Activated CD8-positive, alpha-beta memory T cell treated with anti-CD3 and anti-CD28 coated beads, Interleukin-2, amount 50 U/mL, for 24 hours (primary cell): ENCODE measurements around the gene NTSR1.

ENCODE experiments used
- DNase-seq: peaks from one replicate; pipeline ENCODE4 v3.0.0-alpha.2; 2020; ENCODE audit errors: extremely low read depth

The NTSR1 gene

GRCh38 chr20:62707921-62708521, 615 bp upstream of the NTSR1 start:
- no peak for DNase-seq

- DNase-seq, result no peak
Observed at GRCh38 chr20:62709537-62709905, 885 bp downstream of the NTSR1 start.

- DNase-seq, result no peak
Observed at GRCh38 chr20:62710221-62710885, 1.7 kb downstream of the NTSR1 start.

- no peak for DNase-seq
Observed at GRCh38 chr20:62710886-62711702, 2.5 kb downstream of the NTSR1 start.

GRCh38 chr20:62711703-62712101, 3.1 kb downstream of the NTSR1 start:
- DNase-seq, result no peak

GRCh38 chr20:62712606-62713005, 4.0 kb downstream of the NTSR1 start:
- DNase-seq, result no peak

- no peak for DNase-seq
Observed at GRCh38 chr20:62714006-62714405, 5.4 kb downstream of the NTSR1 start.

- no peak for DNase-seq
Observed at GRCh38 chr20:62714799-62715198, 6.2 kb downstream of the NTSR1 start.

GRCh38 chr20:62715201-62715600, 6.6 kb downstream of the NTSR1 start:
- no peak for DNase-seq

GRCh38 chr20:62716198-62716940, 7.7 kb downstream of the NTSR1 start:
- DNase-seq, result no peak

GRCh38 chr20:62716941-62717310, 8.3 kb downstream of the NTSR1 start:
- DNase-seq, result no peak

- DNase-seq, result no peak
Observed at GRCh38 chr20:62717933-62718332, 9.3 kb downstream of the NTSR1 start.

- no peak for DNase-seq
Observed at GRCh38 chr20:62718546-62718945, 9.9 kb downstream of the NTSR1 start.

- DNase-seq, result no peak
Observed at GRCh38 chr20:62719250-62719935, 10.8 kb downstream of the NTSR1 start.

GRCh38 chr20:62721511-62722370, 13.1 kb downstream of the NTSR1 start:
- DNase-seq, result no peak

- DNase-seq, result no peak
Observed at GRCh38 chr20:62722627-62723026, 14.0 kb downstream of the NTSR1 start.

- DNase-seq, result no peak
Observed at GRCh38 chr20:62723351-62723750, 14.7 kb downstream of the NTSR1 start.

GRCh38 chr20:62723768-62724450, 15.3 kb downstream of the NTSR1 start:
- no peak for DNase-seq

GRCh38 chr20:62724692-62725595, 16.3 kb downstream of the NTSR1 start:
- DNase-seq, result no peak
